Ishikawa (cell line): ENCODE data around the gene SPEF2.

ENCODE experiments used
- EGR1 ChIP-seq: IDR thresholded peaks from 2 replicates; pipeline ENCODE4 v1.6.1; 2012
- FOXM1 ChIP-seq: IDR thresholded peaks from 2 replicates; pipeline ENCODE4 v1.6.1; 2012; ENCODE audit warnings: low read depth, borderline replicate concordance
- MAX ChIP-seq: IDR thresholded peaks from 2 replicates; pipeline ENCODE4 v1.6.1; 2012
- TAF1 ChIP-seq: IDR thresholded peaks from 2 replicates; pipeline ENCODE4 v1.6.1; 2012; ENCODE audit warnings: low read depth, mild to moderate bottlenecking

- no peak for TF ChIP-seq EGR1
- TF ChIP-seq MAX, result no peak
- no peak for TF ChIP-seq TAF1
- no peak for TF ChIP-seq FOXM1
These were observed 186.6 kb downstream of the SPEF2 start for GRCh38 chr5:35804201-35804653.
